PFSK-1 (cell line): ENCODE measurements around the gene ACKR3.

Experiments used
- FOXP2 ChIP-seq: optimal IDR thresholded peaks from 2 replicates; pipeline ENCODE3; 2011; ENCODE audit warnings: borderline replicate concordance, control low read depth, inconsistent platforms; ENCODE audit not compliant: insufficient read depth; ENCODE audit errors: extremely low read length, extremely low read depth
- POLR2AphosphoS5 ChIP-seq: IDR thresholded peaks from 2 replicates; pipeline ENCODE4 v1.6.1; 2012; ENCODE audit warnings: low read depth, mild to moderate bottlenecking, control low read depth, low read length, moderate library complexity
- SIN3A ChIP-seq: IDR thresholded peaks from 2 replicates; pipeline ENCODE4 v1.6.1; 2012; ENCODE audit warnings: mild to moderate bottlenecking, low read length, moderate library complexity, borderline replicate concordance; ENCODE audit not compliant: insufficient read depth
- TAF1 ChIP-seq: IDR thresholded peaks from 2 replicates; pipeline ENCODE4 v1.6.1; 2012; ENCODE audit warnings: low read length, control low read depth, borderline replicate concordance; ENCODE audit not compliant: insufficient read depth
- TF ChIP-seq, protein P1 (sequence below), 2 experiments: IDR thresholded peaks; 2 replicates each; pipeline versions ENCODE4 v1.6.1 to v1.8.0; 2011 to 2012; ENCODE audit warnings: low read depth in 2 of 2, low read length in 2 of 2, control low read depth in 1 of 2, inconsistent platforms in 1 of 2, mild to moderate bottlenecking in 1 of 2, moderate library complexity in 1 of 2; ENCODE audit not compliant: insufficient read depth in 1 of 2

The ACKR3 gene

DNA sequence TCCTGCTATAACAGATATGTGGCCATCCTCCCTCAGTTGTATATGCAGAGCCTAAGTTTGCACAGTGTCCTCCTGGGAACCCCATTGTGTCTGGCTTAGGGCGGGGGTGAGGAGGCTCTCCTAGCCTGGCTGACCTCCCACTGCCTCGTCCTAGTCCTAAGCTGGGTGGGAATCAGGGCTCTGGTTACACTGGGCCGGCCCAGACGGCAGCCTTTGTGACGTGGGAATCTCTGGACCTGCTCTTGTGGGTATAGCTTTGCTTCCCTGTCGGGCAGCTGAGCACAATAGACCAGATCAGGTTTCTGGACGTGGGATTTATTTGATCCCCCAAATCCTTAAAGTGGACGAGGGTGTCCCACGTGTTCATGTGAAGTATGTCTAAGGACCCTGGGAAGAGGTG, 2.9 kb downstream of the ACKR3 start:
- no peak for TF ChIP-seq SIN3A

DNA sequence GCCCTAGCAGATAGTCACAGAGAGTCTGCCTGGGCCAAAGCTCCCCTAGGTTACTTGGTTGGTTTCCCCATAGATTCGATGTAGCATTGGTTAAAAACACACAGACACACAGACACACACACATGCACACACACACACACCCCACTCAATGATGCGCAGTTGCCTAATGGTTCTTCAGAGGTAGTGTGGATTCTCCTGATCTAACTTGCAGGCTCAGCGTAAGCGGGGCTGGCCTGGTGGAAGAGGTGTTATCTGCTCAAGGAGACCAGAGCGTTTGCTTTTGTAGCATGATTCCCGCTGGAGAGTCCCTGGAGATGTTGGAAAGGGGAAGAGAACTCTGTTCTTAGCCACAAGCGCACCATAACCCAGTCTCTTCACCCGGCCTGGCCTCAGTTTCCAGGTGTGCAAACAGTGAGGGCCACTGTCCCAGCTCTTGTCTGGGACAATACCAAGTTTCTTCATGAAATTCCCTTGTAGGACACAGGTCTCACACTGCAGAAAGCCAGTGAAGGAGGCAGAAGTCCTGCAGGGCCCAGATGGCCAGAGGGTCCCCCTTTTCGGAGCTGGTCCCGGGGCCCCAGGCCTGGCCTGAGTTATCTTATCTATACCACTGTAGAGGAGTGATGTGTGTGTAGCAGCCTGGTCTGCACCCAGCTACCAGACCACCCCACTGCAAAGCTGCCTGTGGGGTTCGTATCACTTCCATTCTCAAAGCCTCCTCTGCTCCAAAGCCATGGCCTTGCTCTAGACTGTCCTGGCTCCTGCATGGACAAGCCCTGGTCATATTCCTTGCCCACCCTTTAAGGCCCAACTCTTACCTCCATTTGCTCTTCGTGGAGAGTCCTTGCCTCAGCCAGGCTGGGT, 3.7 kb downstream of the ACKR3 start:
- TF ChIP-seq SIN3A (no peak), FOXP2 (no peak), TAF1 (no peak), POLR2AphosphoS5 (no peak)
- TF ChIP-seq, protein P1, sequence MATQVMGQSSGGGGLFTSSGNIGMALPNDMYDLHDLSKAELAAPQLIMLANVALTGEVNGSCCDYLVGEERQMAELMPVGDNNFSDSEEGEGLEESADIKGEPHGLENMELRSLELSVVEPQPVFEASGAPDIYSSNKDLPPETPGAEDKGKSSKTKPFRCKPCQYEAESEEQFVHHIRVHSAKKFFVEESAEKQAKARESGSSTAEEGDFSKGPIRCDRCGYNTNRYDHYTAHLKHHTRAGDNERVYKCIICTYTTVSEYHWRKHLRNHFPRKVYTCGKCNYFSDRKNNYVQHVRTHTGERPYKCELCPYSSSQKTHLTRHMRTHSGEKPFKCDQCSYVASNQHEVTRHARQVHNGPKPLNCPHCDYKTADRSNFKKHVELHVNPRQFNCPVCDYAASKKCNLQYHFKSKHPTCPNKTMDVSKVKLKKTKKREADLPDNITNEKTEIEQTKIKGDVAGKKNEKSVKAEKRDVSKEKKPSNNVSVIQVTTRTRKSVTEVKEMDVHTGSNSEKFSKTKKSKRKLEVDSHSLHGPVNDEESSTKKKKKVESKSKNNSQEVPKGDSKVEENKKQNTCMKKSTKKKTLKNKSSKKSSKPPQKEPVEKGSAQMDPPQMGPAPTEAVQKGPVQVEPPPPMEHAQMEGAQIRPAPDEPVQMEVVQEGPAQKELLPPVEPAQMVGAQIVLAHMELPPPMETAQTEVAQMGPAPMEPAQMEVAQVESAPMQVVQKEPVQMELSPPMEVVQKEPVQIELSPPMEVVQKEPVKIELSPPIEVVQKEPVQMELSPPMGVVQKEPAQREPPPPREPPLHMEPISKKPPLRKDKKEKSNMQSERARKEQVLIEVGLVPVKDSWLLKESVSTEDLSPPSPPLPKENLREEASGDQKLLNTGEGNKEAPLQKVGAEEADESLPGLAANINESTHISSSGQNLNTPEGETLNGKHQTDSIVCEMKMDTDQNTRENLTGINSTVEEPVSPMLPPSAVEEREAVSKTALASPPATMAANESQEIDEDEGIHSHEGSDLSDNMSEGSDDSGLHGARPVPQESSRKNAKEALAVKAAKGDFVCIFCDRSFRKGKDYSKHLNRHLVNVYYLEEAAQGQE (IDR thresholded peaks at IDR 0.05; ENCODE audit: insufficient read depth in 1 of 2, low read depth in 2 of 2, low read length in 2 of 2) = no peak

DNA sequence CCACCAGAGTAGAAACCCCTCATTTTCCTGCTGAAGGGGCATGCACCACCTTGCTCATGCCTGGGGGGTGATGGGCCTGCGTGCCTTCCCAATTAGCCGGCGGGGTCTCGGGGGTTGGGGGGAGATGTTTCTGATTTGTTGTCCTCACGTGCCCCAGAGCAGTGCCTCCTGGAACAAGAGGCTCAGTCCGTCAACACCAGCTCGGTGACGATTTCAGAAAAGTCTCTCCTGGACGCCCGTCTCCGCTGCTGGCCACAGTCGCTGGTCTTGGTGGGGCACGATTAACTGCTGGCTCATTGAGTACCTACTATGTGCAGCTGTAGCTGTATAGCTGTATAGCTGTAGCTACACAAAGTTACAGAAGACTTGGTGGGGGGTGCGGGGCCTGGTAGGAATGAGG, 4.4 kb downstream of the ACKR3 start:
- TF ChIP-seq SIN3A = no peak
- TF ChIP-seq POLR2AphosphoS5 = no peak
- no peak for TF ChIP-seq FOXP2
- TF ChIP-seq TAF1 = no peak
- TF ChIP-seq, protein P1 (IDR thresholded peaks at IDR 0.05; ENCODE audit: insufficient read depth in 1 of 2, low read depth in 2 of 2, low read length in 2 of 2) = no peak

DNA sequence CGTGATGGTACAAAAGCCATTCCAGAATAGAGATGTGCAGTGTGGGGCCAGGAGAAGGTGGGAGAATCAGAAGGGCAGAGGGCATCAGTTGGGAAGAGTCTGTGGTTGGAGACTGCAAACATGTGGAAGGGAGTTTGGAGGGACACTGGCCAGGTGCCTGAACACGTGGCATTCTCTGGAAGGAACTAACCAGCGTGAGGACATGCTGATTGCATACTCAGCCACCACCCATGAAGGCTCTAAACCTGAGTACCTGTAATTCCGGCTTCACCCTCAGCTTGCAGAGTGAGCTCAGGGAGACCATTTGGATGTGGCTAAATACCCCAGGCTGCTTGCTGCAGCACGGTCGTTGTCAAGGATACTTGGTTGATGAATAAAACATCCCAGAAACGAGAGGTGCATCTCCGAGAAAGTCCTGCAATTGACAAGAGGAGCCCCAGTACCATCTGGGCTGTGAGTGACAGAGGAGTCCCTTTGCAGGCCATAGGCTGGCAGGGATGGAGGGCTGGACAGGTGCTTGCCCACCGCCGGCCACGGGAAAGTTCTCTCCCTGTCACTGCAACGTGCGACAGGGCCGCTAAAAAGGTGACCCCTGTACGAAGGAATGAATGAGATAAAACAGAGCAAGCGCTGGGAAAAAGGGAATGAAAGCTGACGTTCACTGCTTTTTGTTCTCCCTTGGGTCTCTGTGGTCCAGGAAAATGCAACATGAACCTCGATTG, 5.0 kb downstream of the ACKR3 start:
- TF ChIP-seq POLR2AphosphoS5 = no peak
- no peak for TF ChIP-seq FOXP2

DNA sequence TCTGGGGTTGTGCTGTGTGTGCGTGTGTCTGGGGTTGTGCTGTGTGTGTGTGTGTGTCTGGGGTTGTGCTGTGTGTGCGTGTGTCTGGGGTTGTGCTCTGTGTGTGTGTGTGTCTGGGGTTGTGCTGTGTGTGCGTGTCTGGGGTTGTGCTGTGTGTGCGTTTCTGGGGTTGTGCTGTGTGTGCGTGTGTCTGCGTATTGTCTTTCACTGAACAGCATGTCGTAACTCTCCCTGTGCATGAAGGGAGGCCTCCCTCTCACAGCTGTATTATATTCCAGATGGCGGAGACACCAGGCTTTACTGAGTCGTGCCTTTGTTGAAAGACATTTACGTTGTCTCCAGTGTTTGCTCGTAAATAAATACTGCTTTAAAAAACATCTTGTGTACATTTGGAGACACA, 5.9 kb downstream of the ACKR3 start:
- no peak for TF ChIP-seq FOXP2
- TF ChIP-seq POLR2AphosphoS5 = no peak
- TF ChIP-seq, protein P1 (IDR thresholded peaks at IDR 0.05; ENCODE audit: insufficient read depth in 1 of 2, low read depth in 2 of 2, low read length in 2 of 2) = no peak
- TF ChIP-seq SIN3A = no peak
- no peak for TF ChIP-seq TAF1

DNA sequence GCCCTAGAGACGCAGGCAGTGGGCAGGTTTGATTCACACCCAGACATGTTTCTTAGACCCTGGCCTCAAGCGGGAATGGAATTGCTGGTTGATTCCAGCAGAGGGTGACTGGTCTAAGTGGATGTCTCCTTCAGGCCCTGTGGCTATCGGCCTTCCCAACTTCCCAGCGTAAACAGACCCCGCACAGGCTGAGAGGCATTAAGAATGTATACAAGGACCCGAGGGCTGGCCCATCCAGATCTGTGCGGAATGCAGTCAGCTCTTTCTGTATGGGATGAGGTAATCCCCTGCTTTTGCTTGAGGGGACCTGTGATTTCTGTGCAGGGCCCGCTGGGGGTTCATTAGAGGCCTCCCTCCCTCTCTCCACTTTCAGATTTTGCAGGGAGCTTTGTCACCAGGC, 6.5 kb downstream of the ACKR3 start:
- TF ChIP-seq FOXP2 = no peak
- no peak for TF ChIP-seq POLR2AphosphoS5
- TF ChIP-seq, protein P1 (IDR thresholded peaks at IDR 0.05; ENCODE audit: insufficient read depth in 1 of 2, low read depth in 2 of 2, low read length in 2 of 2) = no peak
- TF ChIP-seq TAF1 = no peak
- no peak for TF ChIP-seq SIN3A
